HCT116 (cell line): ENCODE results near the gene LAMA1. TPM values are rescaled to one million over a fixed set of nuclear protein-coding genes. Genes with fewer than 3 reads are reported as not detected.

Experiments used
- ATAC-seq: fragments of 200-7000 bp; cut with Tn5 transposase; 2 replicates; pipeline ENCODE4 v1.9.1; 2020; ENCODE audit warnings: mild to moderate bottlenecking, moderate library complexity
- BruUV-seq: library from RNA; stranded (reverse); fragments of 400-500 nt; replicated peaks from 2 replicates; lab custom pipeline; 2021; lab: Mats Ljungman, UMichigan
- CTCF ChIA-PET: fragments of 300-600 bp; sonication (Branson Sonifier 250); formaldehyde crosslinking; loops from one replicate; lab custom pipeline; 2021; ENCODE audit warnings: antibody characterized with exemption; lab: Charles Lee
- POLR2A ChIA-PET: fragments of 300-600, 350-600 bp; sonication (Branson Sonifier 250); formaldehyde crosslinking; loops from one replicate; lab custom pipeline; 2021; ENCODE audit warnings: antibody characterized with exemption; lab: Charles Lee
- RAD21 ChIA-PET, 2 experiments: fragments of 300-600 bp; sonication (Branson Sonifier 250); formaldehyde crosslinking; loops; one replicate each; lab custom pipeline; 2023; ENCODE audit warnings: low total read pairs in 2 of 2; ENCODE audit not compliant: uncharacterized antibody in 2 of 2, unreplicated experiment in 2 of 2, low non-redundant PET in 1 of 2; lab: Charles Lee
- DNase-seq: peaks from one replicate; pipeline ENCODE4 v3.0.0-alpha.2; 2010; ENCODE audit warnings: low read depth, low spot score
- H2AFZ ChIP-seq: fragments of 200-600 bp; shearing (Covaris generic), sonication (generic); 2 replicates; pipeline ENCODE4 v1.6.1; 2017; ENCODE audit warnings: low read depth, mixed run types, mixed read lengths, antibody characterized with exemption, low read length; ENCODE audit not compliant: poor library complexity, severe bottlenecking
- H3K27ac ChIP-seq: 2 replicates; pipeline ENCODE4 v1.5.1; 2012; ENCODE audit warnings: low read depth, low read length
- H3K27me3 ChIP-seq: fragments of 200-600 bp; sonication (generic); 2 replicates; pipeline ENCODE4 v1.6.1; 2016; ENCODE audit warnings: mixed run types, low read length, mixed read lengths; ENCODE audit not compliant: insufficient read depth
- H3K36me3 ChIP-seq, 2 experiments: fragments of 200-500 bp in 1 of 2; fragments of 200-600 bp in 1 of 2; sonication (Bioruptor generic) in 1 of 2; sonication (generic) in 1 of 2; 2 replicates each; pipeline versions ENCODE4 v1.5.1 to v1.6.1; 2014 to 2016; ENCODE audit warnings: low read length in 2 of 2, inconsistent platforms in 1 of 2, mixed read lengths in 1 of 2, mixed run types in 1 of 2; ENCODE audit not compliant: insufficient read depth in 2 of 2, control insufficient read depth in 1 of 2
- H3K4me1 ChIP-seq, 2 experiments: fragments of 200-600 bp in 1 of 2; sonication (generic) in 1 of 2; 2 replicates each; pipeline versions ENCODE4 v1.5.1 to v1.6.1; 2012 to 2017; ENCODE audit warnings: low read length in 2 of 2, inconsistent platforms in 1 of 2, mild to moderate bottlenecking in 1 of 2, mixed read lengths in 1 of 2, mixed run types in 1 of 2, moderate library complexity in 1 of 2; ENCODE audit not compliant: insufficient read depth in 2 of 2, control insufficient read depth in 1 of 2
- H3K4me2 ChIP-seq: fragments of 200-600 bp; sonication (generic); 2 replicates; pipeline ENCODE4 v1.6.1; 2017; ENCODE audit warnings: mixed run types, low read length, mixed read lengths
- H3K4me3 ChIP-seq, 2 experiments: fragments of 200-600 bp in 1 of 2; sonication (generic) in 1 of 2; replicated peaks in 1 of 2; 2 replicates each; pipeline ENCODE4 v1.5.1; 2011 to 2016; ENCODE audit warnings: low read length in 2 of 2, control low read depth in 1 of 2, low read depth in 1 of 2, mild to moderate bottlenecking in 1 of 2, mixed read lengths in 1 of 2, mixed run types in 1 of 2
- H3K79me2 ChIP-seq: fragments of 200-600 bp; sonication (generic); 2 replicates; pipeline ENCODE4 v1.6.1; 2017; ENCODE audit warnings: mild to moderate bottlenecking, mixed run types, low read length, moderate library complexity, mixed read lengths; ENCODE audit not compliant: insufficient read depth
- H3K9ac ChIP-seq: fragments of 200-600 bp; sonication (generic); 2 replicates; pipeline ENCODE4 v1.6.1; 2016; ENCODE audit warnings: low read length, mixed read lengths
- H3K9me2 ChIP-seq: fragments of 200-600 bp; sonication (generic), shearing (Covaris generic); 2 replicates; pipeline ENCODE4 v1.6.1; 2017; ENCODE audit warnings: mixed run types, mild to moderate bottlenecking, moderate library complexity; ENCODE audit not compliant: insufficient read depth
- H3K9me3 ChIP-seq, 2 experiments: fragments of 200-500 bp in 1 of 2; fragments of 200-600 bp in 1 of 2; sonication (Bioruptor generic) in 1 of 2; sonication (generic) in 1 of 2; 2 replicates each; pipeline ENCODE4 v1.6.1; 2014 to 2017; ENCODE audit warnings: low read length in 2 of 2, mixed read lengths in 2 of 2, inconsistent platforms in 1 of 2, low read depth in 1 of 2, mild to moderate bottlenecking in 1 of 2, mixed run types in 1 of 2, moderate library complexity in 1 of 2; ENCODE audit not compliant: control insufficient read depth in 1 of 2, insufficient read depth in 1 of 2
- H4K20me1 ChIP-seq: fragments of 200-600 bp; sonication (generic), shearing (Covaris generic); 2 replicates; pipeline ENCODE4 v1.6.1; 2017; ENCODE audit warnings: mixed run types, mild to moderate bottlenecking, moderate library complexity; ENCODE audit not compliant: insufficient read depth
- ATF3 ChIP-seq: IDR thresholded peaks from 2 replicates; pipeline ENCODE4 v1.6.1; 2012
- CEBPB ChIP-seq: IDR thresholded peaks from 2 replicates; pipeline ENCODE4 v1.6.1; 2012; ENCODE audit warnings: low read depth
- CTCF ChIP-seq, 3 experiments: fragments of 200-600 bp in 1 of 3; sonication (generic) in 1 of 3; IDR thresholded peaks in 2 of 3; conservative IDR thresholded peaks in 1 of 3; 2 replicates each; pipeline ENCODE4 v1.5.1; 2012 to 2017; ENCODE audit warnings: low read depth in 2 of 3, low read length in 2 of 3, antibody characterized with exemption in 1 of 3, borderline replicate concordance in 1 of 3, control low read depth in 1 of 3, mild to moderate bottlenecking in 1 of 3, mixed read lengths in 1 of 3, mixed run types in 1 of 3, moderate library complexity in 1 of 3; ENCODE audit not compliant: insufficient read depth in 1 of 3
- EGR1 ChIP-seq: IDR thresholded peaks from 2 replicates; pipeline ENCODE4 v1.6.1; 2012; ENCODE audit warnings: low read depth
- EZH2 ChIP-seq: fragments of 200-600 bp; sonication (generic); IDR thresholded peaks from 2 replicates; pipeline ENCODE4 v1.6.1; 2017; ENCODE audit warnings: antibody characterized with exemption, mixed run types
- EZH2phosphoT487 ChIP-seq: fragments of 200-600 bp; IDR thresholded peaks from 2 replicates; pipeline ENCODE4 v1.6.1; 2018; ENCODE audit warnings: antibody characterized with exemption, borderline replicate concordance
- FOSL1 ChIP-seq: IDR thresholded peaks from 2 replicates; pipeline ENCODE4 v1.6.1; 2012; ENCODE audit warnings: low read depth
- MAX ChIP-seq: IDR thresholded peaks from 2 replicates; pipeline ENCODE4 v1.6.1; 2012
- POLR2A ChIP-seq: IDR thresholded peaks from 2 replicates; pipeline ENCODE4 v1.7.0; 2011; ENCODE audit warnings: borderline replicate concordance; ENCODE audit not compliant: insufficient read depth, insufficient read length; ENCODE audit errors: extremely low read depth
- SIN3A ChIP-seq: IDR thresholded peaks from 2 replicates; pipeline ENCODE4 v1.6.1; 2012; ENCODE audit warnings: low read depth
- SP1 ChIP-seq: IDR thresholded peaks from 2 replicates; pipeline ENCODE4 v1.6.1; 2012; ENCODE audit warnings: low read depth
- SRF ChIP-seq: IDR thresholded peaks from 2 replicates; pipeline ENCODE4 v1.6.1; 2012; ENCODE audit warnings: low read depth
- TCF7L2 ChIP-seq: IDR thresholded peaks from 2 replicates; pipeline ENCODE4 v1.7.0; 2011; ENCODE audit warnings: borderline replicate concordance, inconsistent platforms; ENCODE audit not compliant: insufficient read depth, insufficient read length; ENCODE audit errors: extremely low read depth
- YY1 ChIP-seq: IDR thresholded peaks from 2 replicates; pipeline ENCODE4 v1.6.1; 2011; ENCODE audit warnings: low read length, low read depth, moderate library complexity, mild to moderate bottlenecking; ENCODE audit not compliant: insufficient replicate concordance; ENCODE audit errors: extremely low read depth
- ZBTB33 ChIP-seq: IDR thresholded peaks from 2 replicates; pipeline ENCODE4 v1.6.1; 2011; ENCODE audit warnings: mild to moderate bottlenecking, low read length, moderate library complexity; ENCODE audit not compliant: insufficient replicate concordance; ENCODE audit errors: extremely low read depth
- ZFX ChIP-seq: fragments of 450-650 bp; IDR thresholded peaks from 2 replicates; pipeline ENCODE4 v1.6.1; 2017
- intact Hi-C: fragments of 100-400 bp; cut with micrococcal nuclease; formaldehyde crosslinking; loops from 2 replicates; pipeline ENCODE4 v1.10.0; 2022
- total RNA-seq: library from RNA; stranded (reverse); gene quantifications from one replicate; pipeline ENCODE4 v1.2.1, GENCODE V29; 2021; ENCODE audit not compliant: unreplicated experiment

LAMA1 gene
- total RNA-seq, 1 experiment from 2014 or later, result 0.05 TPM

GRCh38 chr18:6951336-6952090 is 166.1 kb downstream of the LAMA1 start:
- Histone ChIP-seq H3K9ac (no peak overlapping the region), H3K4me3 (no peak overlapping the region), H3K9me3 (peaks cover 0 to 21% of the 10 kb centered on the region in 2 experiments; a peak in 2 of 4 replicates), H3K27ac (no peak overlapping the region), H3K36me3 (no peaks in the 10 kb centered on the region), H3K79me2 (no peaks in the 10 kb centered on the region), H3K4me2 (no peak overlapping the region), H2AFZ (no peak overlapping the region), H4K20me1 (no peaks in the 10 kb centered on the region), H3K27me3 (no peaks in the 10 kb centered on the region), H3K4me1 (no peaks in the 10 kb centered on the region), H3K9me2 (no peaks in the 10 kb centered on the region)
- BruUV-seq, result no TSS peak
- ChIA-PET POLR2A (no interaction called here), CTCF (no interaction called here), RAD21 (no interaction called here)
- intact Hi-C loops, result no loop called here
- TF ChIP-seq EZH2phosphoT487 (no peak), POLR2A (no peak), ATF3 (no peak), FOSL1 (no peak), EZH2 (no peak), EGR1 (no peak), CTCF (IDR thresholded peaks at IDR 0.05 in 2 of 3, conservative IDR thresholded peaks at IDR 0.05 in 1 of 3; ENCODE audit: borderline replicate concordance in 1 of 3, insufficient read depth in 1 of 3, low read depth in 2 of 3, low read length in 2 of 3) (no peak), YY1 (no peak), SRF (no peak), CEBPB (no peak), SP1 (no peak), MAX (no peak), ZBTB33 (no peak), SIN3A (no peak), ZFX (no peak), TCF7L2 (no peak)
- ATAC-seq (no peak), DNase-seq (no peak)
